ENCODE measurements around the gene PLEKHG3.
"Not testable (repeated sequence)": the region's sequence is repeated elsewhere in the genome, so short reads cannot be mapped to it uniquely, and the experiment has no call there.

PLEKHG3 gene

DNA sequence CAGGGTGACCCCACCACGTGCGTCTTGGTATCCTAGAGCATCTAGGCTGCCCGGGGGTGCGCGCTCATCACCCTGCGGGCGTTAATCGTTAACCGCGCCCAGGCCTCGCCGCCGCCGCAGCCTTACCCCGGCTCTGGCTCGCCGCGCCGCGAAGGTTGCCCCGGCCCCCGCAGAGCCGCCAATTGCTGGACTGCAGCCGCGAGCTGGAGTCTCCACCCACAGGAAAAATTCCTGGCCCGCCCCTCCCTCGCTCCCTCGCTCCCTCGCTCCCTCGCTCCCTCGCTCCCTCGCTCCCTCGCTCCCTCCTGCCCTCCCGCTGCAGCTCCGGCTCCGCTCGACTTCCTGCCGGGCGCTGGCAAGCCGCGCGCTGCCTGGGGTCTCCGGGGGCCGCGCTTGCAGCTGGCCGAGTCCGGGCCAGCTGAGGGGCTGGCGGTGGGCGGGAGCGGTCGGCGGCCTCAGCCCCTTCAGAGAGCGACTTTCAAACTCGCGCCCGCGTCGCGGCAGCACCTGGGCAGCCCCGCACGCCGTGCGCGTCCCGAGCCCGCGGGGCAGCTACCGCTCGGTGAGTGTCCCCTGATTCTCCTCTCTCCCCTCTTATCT, at the start of gene PLEKHG3:
TSS of gene PLEKHG3 (plus strand) at position 282 of the 600 bp plus-strand sequence. CDS start 23,208 bp downstream, outside the sequence.
- DNase-seq (ENCODE audit: low spot score) = peak; percentile 91

DNA sequence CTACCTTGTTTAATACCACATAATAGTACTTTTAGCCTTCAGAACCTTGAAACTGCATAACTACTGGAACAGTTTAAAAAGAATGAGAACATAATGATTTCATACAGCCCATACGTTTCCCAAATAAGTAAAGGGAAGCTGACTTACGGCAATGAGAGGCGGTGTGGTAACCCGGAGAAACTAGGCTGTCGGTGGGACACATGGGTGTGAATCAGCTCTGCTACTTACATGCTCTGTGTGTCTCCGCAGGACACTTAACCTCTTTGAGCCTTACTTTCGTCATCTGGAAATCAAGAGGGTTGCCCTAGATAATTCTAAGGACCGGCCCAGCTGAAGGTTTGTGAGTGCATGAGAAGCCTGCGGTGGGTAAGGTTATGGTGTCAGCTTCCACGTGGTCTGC, 49.3 kb upstream of the PLEKHG3 start:
- DNase-seq (ENCODE audit: low spot score) = no peak

GRCh38 chr14:64656986-64657385, 47.2 kb upstream of the PLEKHG3 start:
- peak; percentile 86 for DNase-seq (ENCODE audit: low spot score)

DNA sequence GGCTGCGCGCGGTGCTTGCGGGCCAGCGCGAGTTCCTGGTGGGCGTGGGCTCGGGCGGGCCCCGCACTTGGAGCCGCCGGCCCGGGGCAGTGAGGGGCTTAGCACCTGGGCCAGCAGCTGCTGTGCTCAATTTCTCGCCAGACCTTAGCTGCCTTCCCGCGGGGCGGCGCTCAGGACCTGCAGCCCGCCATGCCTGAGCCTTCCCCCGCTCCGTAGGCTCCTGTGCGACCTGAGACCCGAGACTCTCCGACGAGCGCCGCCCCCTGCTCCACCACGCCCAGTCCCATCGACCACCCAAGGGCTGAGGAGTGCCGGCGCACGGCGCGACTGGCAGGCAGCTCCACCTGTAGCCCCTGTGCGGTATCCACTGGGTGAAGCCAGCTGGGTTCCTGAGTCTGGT, 46.0 kb upstream of the PLEKHG3 start:
- DNase-seq (ENCODE audit: low spot score) = no peak

DNA sequence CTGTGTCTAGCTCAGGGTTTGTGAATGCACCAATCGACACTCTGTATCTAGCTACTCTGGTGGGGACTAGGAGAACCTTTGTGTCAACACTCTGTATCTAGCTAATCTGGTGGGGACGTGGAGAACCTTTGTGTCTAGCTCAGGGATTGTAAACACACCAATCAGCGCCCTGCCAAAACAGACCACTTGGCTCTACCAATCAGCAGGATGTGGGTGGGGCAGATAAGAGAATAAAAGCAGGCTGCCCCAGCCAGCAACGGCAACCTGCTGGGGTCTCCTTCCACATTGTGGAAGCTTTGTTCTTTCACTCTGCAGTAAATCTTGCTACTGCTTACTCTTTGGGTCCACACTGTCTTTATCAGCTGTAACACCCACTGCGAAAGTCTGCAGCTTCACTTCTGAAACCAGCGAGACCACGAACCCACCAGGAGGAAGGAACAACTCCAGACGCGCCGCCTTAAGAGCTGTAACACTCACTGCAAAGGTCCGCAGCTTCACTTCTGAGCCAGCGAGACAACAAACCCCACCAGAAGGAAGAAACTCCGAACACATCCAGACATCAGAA, 45.4 kb upstream of the PLEKHG3 start:
- DNase-seq (ENCODE audit: low spot score) = not testable (repeated sequence)

- DNase-seq (ENCODE audit: low spot score) = peak; percentile 62
Measured at GRCh38 chr14:64659366-64659765, 44.9 kb upstream of the PLEKHG3 start.

DNA sequence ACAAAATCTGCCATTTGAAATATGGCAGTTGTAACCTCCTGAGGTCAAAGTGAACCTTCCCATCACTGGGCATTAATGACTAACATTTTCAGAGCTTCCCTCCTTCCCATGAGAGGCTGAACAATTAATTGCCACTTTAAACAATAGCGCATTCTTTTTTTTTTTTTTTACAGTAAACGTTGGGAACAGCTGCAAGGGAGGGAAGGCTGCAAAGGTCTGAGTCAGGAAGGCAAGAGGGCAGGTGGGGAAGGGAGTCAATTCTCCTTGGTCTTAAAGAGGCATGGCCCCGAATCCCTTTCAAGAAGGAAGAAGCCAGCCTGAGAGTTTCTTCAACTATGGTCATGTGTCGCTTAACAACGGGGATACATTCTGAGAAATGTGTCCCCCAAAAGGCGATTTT, 41.0 kb upstream of the PLEKHG3 start:
- DNase-seq (ENCODE audit: low spot score) = no peak

DNA sequence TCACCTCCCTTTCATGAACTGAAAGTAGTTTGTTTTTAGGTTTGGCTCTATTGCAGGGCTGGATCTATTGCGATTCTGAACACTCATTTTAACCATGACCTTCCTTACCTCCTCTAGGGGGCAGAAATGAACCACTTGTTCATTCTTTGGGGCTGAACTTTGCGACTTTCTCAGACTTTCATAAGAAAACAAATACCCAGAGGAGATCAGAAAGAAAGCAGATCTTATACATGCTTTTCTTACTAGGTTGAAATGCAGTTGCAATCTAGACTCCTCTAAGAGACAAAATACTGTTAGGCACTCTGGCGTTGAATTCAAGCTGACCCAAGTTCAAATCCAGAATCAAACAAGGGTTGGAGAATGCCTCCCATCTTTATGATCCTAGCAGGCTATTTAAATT, 32.6 kb upstream of the PLEKHG3 start:
- DNase-seq (ENCODE audit: low spot score) = peak; percentile 79

- DNase-seq (ENCODE audit: low spot score) = no peak
Measured at GRCh38 chr14:64673316-64673715, 30.9 kb upstream of the PLEKHG3 start.

- no peak for DNase-seq (ENCODE audit: low spot score)
Measured at GRCh38 chr14:64673748-64674147, 30.5 kb upstream of the PLEKHG3 start.

- no peak for DNase-seq (ENCODE audit: low spot score)
Measured at GRCh38 chr14:64674829-64675228, 29.4 kb upstream of the PLEKHG3 start.

GRCh38 chr14:64675312-64675711, 28.9 kb upstream of the PLEKHG3 start:
- no peak for DNase-seq (ENCODE audit: low spot score)

DNA sequence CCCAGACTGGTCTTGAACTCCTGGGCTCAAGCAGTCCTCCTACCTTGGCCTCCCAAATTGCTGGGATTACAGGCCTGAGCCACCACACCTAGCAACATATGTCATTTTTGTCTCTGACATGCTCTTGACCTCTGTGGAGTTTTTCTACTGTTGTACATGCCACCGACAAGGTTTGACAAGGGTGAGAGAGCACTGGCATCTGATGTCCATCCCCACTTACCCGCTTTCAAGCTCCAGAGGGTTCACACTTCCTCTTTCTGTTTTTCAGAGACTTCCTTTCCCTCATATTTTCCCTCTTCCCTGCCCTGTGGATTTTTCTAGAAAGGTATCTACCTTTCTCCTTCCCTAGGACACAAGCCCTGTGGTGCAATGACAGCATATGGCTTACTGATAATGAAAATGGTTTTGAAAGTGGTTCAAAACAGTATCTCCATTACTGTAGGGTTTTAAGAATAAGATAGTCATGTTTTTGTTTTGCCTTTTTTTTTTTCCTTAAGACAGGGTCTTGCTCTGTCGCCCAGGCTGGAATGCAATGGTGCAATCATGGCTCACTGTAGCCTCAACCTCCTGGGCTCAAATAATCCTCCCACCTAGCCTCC, 27.7 kb upstream of the PLEKHG3 start:
- no peak for DNase-seq (ENCODE audit: low spot score)

DNA sequence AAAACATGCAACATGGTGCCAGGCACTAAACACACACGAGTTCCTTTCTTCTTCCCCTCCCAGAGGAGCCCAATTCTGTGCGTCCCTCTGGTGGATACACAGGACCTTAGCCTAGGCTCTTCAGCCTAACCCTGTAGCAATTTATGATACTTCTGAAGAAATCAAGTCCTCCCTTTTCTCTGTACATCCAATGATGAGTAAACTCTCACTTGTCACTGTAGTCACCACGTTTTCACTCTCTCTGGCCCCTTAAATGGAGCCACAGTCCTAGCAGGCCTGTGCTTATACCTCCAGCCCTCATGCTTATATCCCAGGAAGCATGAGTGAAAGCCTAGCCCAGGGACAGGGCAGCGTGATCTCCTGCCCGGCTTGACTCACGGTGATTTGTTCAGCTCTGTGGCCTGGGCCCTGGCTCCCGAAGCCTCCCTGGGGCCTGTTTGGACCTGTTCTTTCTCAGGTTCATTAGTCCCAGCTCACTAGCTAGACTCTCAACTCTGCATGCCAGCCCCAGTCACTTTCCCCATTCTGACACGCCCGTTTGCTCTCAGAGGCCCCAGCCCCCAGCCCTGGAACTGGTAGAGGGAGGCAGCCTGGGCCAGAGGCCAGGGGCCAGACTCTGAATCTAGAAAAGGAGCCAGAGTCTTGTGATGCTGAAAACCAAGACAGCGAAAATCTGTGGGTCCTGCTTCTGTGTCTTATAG, 24.1 kb upstream of the PLEKHG3 start:
- peak; percentile 36 for DNase-seq (ENCODE audit: low spot score)

DNA sequence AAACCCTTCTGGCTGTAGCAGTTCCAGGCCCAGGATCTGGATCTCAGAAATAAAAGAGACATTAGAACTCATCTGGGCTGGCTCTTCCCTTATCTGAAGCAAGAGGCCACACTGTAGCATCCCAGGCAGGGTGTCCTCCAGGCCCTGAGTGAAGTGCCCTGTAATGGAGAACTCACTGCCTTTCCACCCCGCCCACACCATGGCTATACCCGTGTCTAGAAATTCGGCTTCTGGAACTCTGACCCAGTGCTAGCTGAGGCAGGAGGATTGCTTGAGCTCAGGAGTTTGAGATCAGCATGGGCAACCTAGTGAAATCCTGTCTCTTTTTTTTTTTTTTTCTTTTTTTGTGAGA, 23.5 kb upstream of the PLEKHG3 start:
- DNase-seq (ENCODE audit: low spot score) = no peak

- DNase-seq (ENCODE audit: low spot score) = peak; percentile 87
Measured at GRCh38 chr14:64681796-64682710, 22.2 kb upstream of the PLEKHG3 start.

GRCh38 chr14:64682843-64683242, 21.4 kb upstream of the PLEKHG3 start:
- no peak for DNase-seq (ENCODE audit: low spot score)

DNA sequence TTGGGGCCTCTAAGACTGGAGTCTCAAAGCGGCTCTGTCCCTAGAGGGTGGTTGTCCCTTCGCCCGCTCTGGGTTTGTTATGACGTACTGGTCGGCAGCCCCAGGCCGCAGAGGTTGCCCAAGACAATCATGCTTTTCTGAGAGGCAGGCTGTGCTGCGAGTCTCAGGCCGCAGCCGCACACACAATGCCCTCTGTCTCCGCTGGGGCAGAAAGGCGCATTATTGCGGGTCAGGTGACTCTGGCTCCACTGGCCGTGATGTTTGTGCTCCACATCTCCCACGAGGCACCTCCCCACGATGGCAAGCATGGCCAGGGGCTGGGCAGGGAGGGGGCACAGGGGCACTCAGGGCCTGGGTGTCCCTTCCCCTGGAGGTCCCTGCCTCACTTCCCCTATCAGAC, 21.0 kb upstream of the PLEKHG3 start:
- no peak for DNase-seq (ENCODE audit: low spot score)

DNA sequence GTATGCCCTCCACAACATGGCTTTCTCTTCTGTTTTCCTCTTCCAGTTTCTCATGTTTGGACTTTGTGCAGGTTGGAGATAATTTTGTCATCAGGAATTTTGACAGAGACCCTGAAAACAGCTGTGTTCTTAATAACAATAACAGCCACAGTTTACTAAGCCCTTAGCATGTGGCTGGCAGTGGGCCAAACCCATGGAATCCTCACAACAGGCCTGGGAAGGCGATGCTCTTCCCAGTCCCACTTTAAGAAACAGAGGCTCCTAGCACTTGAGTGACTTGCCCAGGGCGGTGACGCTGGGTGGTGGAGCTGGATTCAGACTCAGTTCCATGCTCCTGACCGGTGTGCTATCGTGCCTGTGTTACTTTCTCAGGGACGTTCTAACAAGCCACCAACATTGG, 20.1 kb upstream of the PLEKHG3 start:
- DNase-seq (ENCODE audit: low spot score) = no peak

- no peak for DNase-seq (ENCODE audit: low spot score)
Measured at GRCh38 chr14:64685371-64686281, 18.6 kb upstream of the PLEKHG3 start.

DNA sequence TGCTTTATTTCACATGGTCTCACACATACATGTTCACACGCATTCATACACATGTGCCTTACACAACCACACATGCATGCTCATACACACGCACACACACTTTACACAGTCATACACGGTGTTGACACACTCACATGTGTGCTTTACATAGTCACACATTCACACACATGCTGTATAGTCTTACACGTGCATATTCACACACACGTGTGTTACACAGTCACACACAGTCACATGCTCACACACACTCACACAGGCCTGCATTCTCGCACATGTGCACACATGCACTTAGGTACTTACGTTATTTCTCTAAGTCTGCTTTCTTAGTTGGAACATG, 18.0 kb upstream of the PLEKHG3 start:
- DNase-seq (ENCODE audit: low spot score) = no peak
